HCT116 (cell line): ENCODE measurements around the gene ATP8B3. TPM values are rescaled to one million over a fixed set of nuclear protein-coding genes. Genes with fewer than 3 reads are reported as not detected.

ENCODE experiments used
- ATAC-seq: fragments of 200-7000 bp; cut with Tn5 transposase; 2 replicates; pipeline ENCODE4 v1.9.1; 2020; ENCODE audit warnings: mild to moderate bottlenecking, moderate library complexity
- BruUV-seq: library from RNA; stranded (reverse); fragments of 400-500 nt; replicated peaks from 2 replicates; lab custom pipeline; 2021; lab: Mats Ljungman, UMichigan
- CTCF ChIA-PET: fragments of 300-600 bp; sonication (Branson Sonifier 250); formaldehyde crosslinking; loops from one replicate; lab custom pipeline; 2021; ENCODE audit warnings: antibody characterized with exemption; lab: Charles Lee
- POLR2A ChIA-PET: fragments of 300-600, 350-600 bp; sonication (Branson Sonifier 250); formaldehyde crosslinking; loops from one replicate; lab custom pipeline; 2021; ENCODE audit warnings: antibody characterized with exemption; lab: Charles Lee
- RAD21 ChIA-PET, 2 experiments: fragments of 300-600 bp; sonication (Branson Sonifier 250); formaldehyde crosslinking; loops; one replicate each; lab custom pipeline; 2023; ENCODE audit warnings: low total read pairs in 2 of 2; ENCODE audit not compliant: uncharacterized antibody in 2 of 2, unreplicated experiment in 2 of 2, low non-redundant PET in 1 of 2; lab: Charles Lee
- DNase-seq: peaks from one replicate; pipeline ENCODE4 v3.0.0-alpha.2; 2010; ENCODE audit warnings: low read depth, low spot score
- H2AFZ ChIP-seq: fragments of 200-600 bp; shearing (Covaris generic), sonication (generic); 2 replicates; pipeline ENCODE4 v1.6.1; 2017; ENCODE audit warnings: low read depth, mixed run types, mixed read lengths, antibody characterized with exemption, low read length; ENCODE audit not compliant: poor library complexity, severe bottlenecking
- H3K27ac ChIP-seq: 2 replicates; pipeline ENCODE4 v1.5.1; 2012; ENCODE audit warnings: low read depth, low read length
- H3K27me3 ChIP-seq: fragments of 200-600 bp; sonication (generic); 2 replicates; pipeline ENCODE4 v1.6.1; 2016; ENCODE audit warnings: mixed run types, low read length, mixed read lengths; ENCODE audit not compliant: insufficient read depth
- H3K36me3 ChIP-seq, 2 experiments: fragments of 200-500 bp in 1 of 2; fragments of 200-600 bp in 1 of 2; sonication (Bioruptor generic) in 1 of 2; sonication (generic) in 1 of 2; 2 replicates each; pipeline versions ENCODE4 v1.5.1 to v1.6.1; 2014 to 2016; ENCODE audit warnings: low read length in 2 of 2, inconsistent platforms in 1 of 2, mixed read lengths in 1 of 2, mixed run types in 1 of 2; ENCODE audit not compliant: insufficient read depth in 2 of 2, control insufficient read depth in 1 of 2
- H3K4me1 ChIP-seq, 2 experiments: fragments of 200-600 bp in 1 of 2; sonication (generic) in 1 of 2; 2 replicates each; pipeline versions ENCODE4 v1.5.1 to v1.6.1; 2012 to 2017; ENCODE audit warnings: low read length in 2 of 2, inconsistent platforms in 1 of 2, mild to moderate bottlenecking in 1 of 2, mixed read lengths in 1 of 2, mixed run types in 1 of 2, moderate library complexity in 1 of 2; ENCODE audit not compliant: insufficient read depth in 2 of 2, control insufficient read depth in 1 of 2
- H3K4me2 ChIP-seq: fragments of 200-600 bp; sonication (generic); 2 replicates; pipeline ENCODE4 v1.6.1; 2017; ENCODE audit warnings: mixed run types, low read length, mixed read lengths
- H3K4me3 ChIP-seq, 2 experiments: fragments of 200-600 bp in 1 of 2; sonication (generic) in 1 of 2; replicated peaks in 1 of 2; 2 replicates each; pipeline ENCODE4 v1.5.1; 2011 to 2016; ENCODE audit warnings: low read length in 2 of 2, control low read depth in 1 of 2, low read depth in 1 of 2, mild to moderate bottlenecking in 1 of 2, mixed read lengths in 1 of 2, mixed run types in 1 of 2
- H3K79me2 ChIP-seq: fragments of 200-600 bp; sonication (generic); 2 replicates; pipeline ENCODE4 v1.6.1; 2017; ENCODE audit warnings: mild to moderate bottlenecking, mixed run types, low read length, moderate library complexity, mixed read lengths; ENCODE audit not compliant: insufficient read depth
- H3K9ac ChIP-seq: fragments of 200-600 bp; sonication (generic); 2 replicates; pipeline ENCODE4 v1.6.1; 2016; ENCODE audit warnings: low read length, mixed read lengths
- H3K9me2 ChIP-seq: fragments of 200-600 bp; sonication (generic), shearing (Covaris generic); 2 replicates; pipeline ENCODE4 v1.6.1; 2017; ENCODE audit warnings: mixed run types, mild to moderate bottlenecking, moderate library complexity; ENCODE audit not compliant: insufficient read depth
- H3K9me3 ChIP-seq, 2 experiments: fragments of 200-500 bp in 1 of 2; fragments of 200-600 bp in 1 of 2; sonication (Bioruptor generic) in 1 of 2; sonication (generic) in 1 of 2; 2 replicates each; pipeline ENCODE4 v1.6.1; 2014 to 2017; ENCODE audit warnings: low read length in 2 of 2, mixed read lengths in 2 of 2, inconsistent platforms in 1 of 2, low read depth in 1 of 2, mild to moderate bottlenecking in 1 of 2, mixed run types in 1 of 2, moderate library complexity in 1 of 2; ENCODE audit not compliant: control insufficient read depth in 1 of 2, insufficient read depth in 1 of 2
- H4K20me1 ChIP-seq: fragments of 200-600 bp; sonication (generic), shearing (Covaris generic); 2 replicates; pipeline ENCODE4 v1.6.1; 2017; ENCODE audit warnings: mixed run types, mild to moderate bottlenecking, moderate library complexity; ENCODE audit not compliant: insufficient read depth
- CBX3 ChIP-seq: IDR thresholded peaks from 2 replicates; pipeline ENCODE4 v1.6.1; 2012; ENCODE audit warnings: low read depth
- CEBPB ChIP-seq: IDR thresholded peaks from 2 replicates; pipeline ENCODE4 v1.6.1; 2012; ENCODE audit warnings: low read depth
- EGR1 ChIP-seq: IDR thresholded peaks from 2 replicates; pipeline ENCODE4 v1.6.1; 2012; ENCODE audit warnings: low read depth
- ELF1 ChIP-seq: IDR thresholded peaks from 2 replicates; pipeline ENCODE4 v1.6.1; 2012; ENCODE audit warnings: low read depth, borderline replicate concordance
- EZH2 ChIP-seq: fragments of 200-600 bp; sonication (generic); IDR thresholded peaks from 2 replicates; pipeline ENCODE4 v1.6.1; 2017; ENCODE audit warnings: antibody characterized with exemption, mixed run types
- EZH2phosphoT487 ChIP-seq: fragments of 200-600 bp; IDR thresholded peaks from 2 replicates; pipeline ENCODE4 v1.6.1; 2018; ENCODE audit warnings: antibody characterized with exemption, borderline replicate concordance
- JUND ChIP-seq: IDR thresholded peaks from 2 replicates; pipeline ENCODE4 v1.6.1; 2012
- POLR2A ChIP-seq: IDR thresholded peaks from 2 replicates; pipeline ENCODE4 v1.7.0; 2011; ENCODE audit warnings: borderline replicate concordance; ENCODE audit not compliant: insufficient read depth, insufficient read length; ENCODE audit errors: extremely low read depth
- RAD21 ChIP-seq: IDR thresholded peaks from 2 replicates; pipeline ENCODE4 v1.6.1; 2012; ENCODE audit warnings: low read depth, mild to moderate bottlenecking
- REST ChIP-seq: IDR thresholded peaks from 2 replicates; pipeline ENCODE4 v1.6.1; 2012; ENCODE audit warnings: low read depth
- SIN3A ChIP-seq: IDR thresholded peaks from 2 replicates; pipeline ENCODE4 v1.6.1; 2012; ENCODE audit warnings: low read depth
- SP1 ChIP-seq: IDR thresholded peaks from 2 replicates; pipeline ENCODE4 v1.6.1; 2012; ENCODE audit warnings: low read depth
- SRF ChIP-seq: IDR thresholded peaks from 2 replicates; pipeline ENCODE4 v1.6.1; 2012; ENCODE audit warnings: low read depth
- TCF7L2 ChIP-seq: IDR thresholded peaks from 2 replicates; pipeline ENCODE4 v1.7.0; 2011; ENCODE audit warnings: borderline replicate concordance, inconsistent platforms; ENCODE audit not compliant: insufficient read depth, insufficient read length; ENCODE audit errors: extremely low read depth
- ZNF274 ChIP-seq: fragments of 200-500 bp; sonication (Bioruptor generic); IDR thresholded peaks from 2 replicates; pipeline ENCODE4 v1.6.1; 2014; ENCODE audit warnings: mild to moderate bottlenecking, low read depth, low read length, inconsistent platforms
- intact Hi-C: fragments of 100-400 bp; cut with micrococcal nuclease; formaldehyde crosslinking; loops from 2 replicates; pipeline ENCODE4 v1.10.0; 2022
- total RNA-seq: library from RNA; stranded (reverse); gene quantifications from one replicate; pipeline ENCODE4 v1.2.1, GENCODE V29; 2021; ENCODE audit not compliant: unreplicated experiment
- TF ChIP-seq, protein P1 (sequence below): IDR thresholded peaks from 2 replicates; pipeline ENCODE4 v1.6.1; 2011; ENCODE audit warnings: mild to moderate bottlenecking, low read length, moderate library complexity; ENCODE audit not compliant: insufficient replicate concordance; ENCODE audit errors: extremely low read depth
- TF ChIP-seq, protein P2 (sequence below), 3 experiments: fragments of 200-600 bp in 1 of 3; sonication (generic) in 1 of 3; IDR thresholded peaks in 2 of 3; conservative IDR thresholded peaks in 1 of 3; 2 replicates each; pipeline ENCODE4 v1.5.1; 2012 to 2017; ENCODE audit warnings: low read depth in 2 of 3, low read length in 2 of 3, antibody characterized with exemption in 1 of 3, borderline replicate concordance in 1 of 3, control low read depth in 1 of 3, mild to moderate bottlenecking in 1 of 3, mixed read lengths in 1 of 3, mixed run types in 1 of 3, moderate library complexity in 1 of 3; ENCODE audit not compliant: insufficient read depth in 1 of 3
- TF ChIP-seq, protein P3 (sequence below): IDR thresholded peaks from 2 replicates; pipeline ENCODE4 v1.6.1; 2012
- TF ChIP-seq, protein P4 (sequence below): IDR thresholded peaks from 2 replicates; pipeline ENCODE4 v1.6.1; 2012

ATP8B3 gene
- total RNA-seq, 1 experiment from 2014 or later = 17.0 TPM

- H3K9me3 ChIP-seq = no peaks in the 10 kb centered on the region
- ChIA-PET RAD21 (no interaction called here), CTCF (interaction anchor here (1.8 kb wide), 1 partner anchor 79 kb away, joined by 5 read pairs; no protein-coding TSS in a partner anchor), POLR2A (interaction anchor here (0.5 kb wide), 1 partner anchor 100 kb away, joined by 3 read pairs; no protein-coding TSS in a partner anchor)
- no peaks in the 10 kb centered on the region for H3K9me2 ChIP-seq
- no peaks in the 10 kb centered on the region for H4K20me1 ChIP-seq
- no peak overlapping the region for H3K4me3 ChIP-seq
- H3K27me3 ChIP-seq = no peaks in the 10 kb centered on the region
- BruUV-seq = no TSS peak
- no peaks in the 10 kb centered on the region for H3K36me3 ChIP-seq
- TF ChIP-seq CEBPB (no peak), JUND (no peak), SIN3A (no peak), ZNF274 (no peak), RAD21 (no peak), SP1 (no peak), EZH2 (no peak), CBX3 (no peak), POLR2A (no peak), REST (no peak), TCF7L2 (no peak), EGR1 (no peak), SRF (no peak), ELF1 (no peak), EZH2phosphoT487 (no peak)
- TF ChIP-seq, protein P1, sequence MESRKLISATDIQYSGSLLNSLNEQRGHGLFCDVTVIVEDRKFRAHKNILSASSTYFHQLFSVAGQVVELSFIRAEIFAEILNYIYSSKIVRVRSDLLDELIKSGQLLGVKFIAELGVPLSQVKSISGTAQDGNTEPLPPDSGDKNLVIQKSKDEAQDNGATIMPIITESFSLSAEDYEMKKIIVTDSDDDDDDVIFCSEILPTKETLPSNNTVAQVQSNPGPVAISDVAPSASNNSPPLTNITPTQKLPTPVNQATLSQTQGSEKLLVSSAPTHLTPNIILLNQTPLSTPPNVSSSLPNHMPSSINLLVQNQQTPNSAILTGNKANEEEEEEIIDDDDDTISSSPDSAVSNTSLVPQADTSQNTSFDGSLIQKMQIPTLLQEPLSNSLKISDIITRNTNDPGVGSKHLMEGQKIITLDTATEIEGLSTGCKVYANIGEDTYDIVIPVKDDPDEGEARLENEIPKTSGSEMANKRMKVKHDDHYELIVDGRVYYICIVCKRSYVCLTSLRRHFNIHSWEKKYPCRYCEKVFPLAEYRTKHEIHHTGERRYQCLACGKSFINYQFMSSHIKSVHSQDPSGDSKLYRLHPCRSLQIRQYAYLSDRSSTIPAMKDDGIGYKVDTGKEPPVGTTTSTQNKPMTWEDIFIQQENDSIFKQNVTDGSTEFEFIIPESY = no peak
- TF ChIP-seq, protein P2, sequence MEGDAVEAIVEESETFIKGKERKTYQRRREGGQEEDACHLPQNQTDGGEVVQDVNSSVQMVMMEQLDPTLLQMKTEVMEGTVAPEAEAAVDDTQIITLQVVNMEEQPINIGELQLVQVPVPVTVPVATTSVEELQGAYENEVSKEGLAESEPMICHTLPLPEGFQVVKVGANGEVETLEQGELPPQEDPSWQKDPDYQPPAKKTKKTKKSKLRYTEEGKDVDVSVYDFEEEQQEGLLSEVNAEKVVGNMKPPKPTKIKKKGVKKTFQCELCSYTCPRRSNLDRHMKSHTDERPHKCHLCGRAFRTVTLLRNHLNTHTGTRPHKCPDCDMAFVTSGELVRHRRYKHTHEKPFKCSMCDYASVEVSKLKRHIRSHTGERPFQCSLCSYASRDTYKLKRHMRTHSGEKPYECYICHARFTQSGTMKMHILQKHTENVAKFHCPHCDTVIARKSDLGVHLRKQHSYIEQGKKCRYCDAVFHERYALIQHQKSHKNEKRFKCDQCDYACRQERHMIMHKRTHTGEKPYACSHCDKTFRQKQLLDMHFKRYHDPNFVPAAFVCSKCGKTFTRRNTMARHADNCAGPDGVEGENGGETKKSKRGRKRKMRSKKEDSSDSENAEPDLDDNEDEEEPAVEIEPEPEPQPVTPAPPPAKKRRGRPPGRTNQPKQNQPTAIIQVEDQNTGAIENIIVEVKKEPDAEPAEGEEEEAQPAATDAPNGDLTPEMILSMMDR (IDR thresholded peaks at IDR 0.05 in 2 of 3, conservative IDR thresholded peaks at IDR 0.05 in 1 of 3; ENCODE audit: borderline replicate concordance in 1 of 3, insufficient read depth in 1 of 3, low read depth in 2 of 3, low read length in 2 of 3) = no peak
- TF ChIP-seq, protein P3, sequence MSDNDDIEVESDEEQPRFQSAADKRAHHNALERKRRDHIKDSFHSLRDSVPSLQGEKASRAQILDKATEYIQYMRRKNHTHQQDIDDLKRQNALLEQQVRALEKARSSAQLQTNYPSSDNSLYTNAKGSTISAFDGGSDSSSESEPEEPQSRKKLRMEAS = no peak
- TF ChIP-seq, protein P4, sequence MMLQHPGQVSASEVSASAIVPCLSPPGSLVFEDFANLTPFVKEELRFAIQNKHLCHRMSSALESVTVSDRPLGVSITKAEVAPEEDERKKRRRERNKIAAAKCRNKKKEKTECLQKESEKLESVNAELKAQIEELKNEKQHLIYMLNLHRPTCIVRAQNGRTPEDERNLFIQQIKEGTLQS = no peak
- peaks cover 41% of the 10 kb centered on the region for H3K79me2 ChIP-seq
- no peak overlapping the region for H2AFZ ChIP-seq
- H3K4me2 ChIP-seq = peak overlapping the region; percentile 86; the same call in 1 of the 2 replicates
- H3K27ac ChIP-seq = no peak overlapping the region; the same call in 1 of the 2 replicates
- DNase-seq = no peak
- intact Hi-C loops = no loop called here
- peaks cover 24 to 70% of the 10 kb centered on the region in 2 experiments for H3K4me1 ChIP-seq
- no peak for ATAC-seq
- H3K9ac ChIP-seq = 0 out of 2 replicates have a peak overlapping the region, but pooled peaks have one; percentile 98
These were observed 60.6 kb downstream of the ATP8B3 start for GRCh38 chr19:1751367-1752008.
